H1 (cell line): ENCODE measurements around the gene SLC26A11. TPM values are rescaled to one million over a fixed set of nuclear protein-coding genes. Genes with fewer than 3 reads are reported as not detected.

Source experiments
- CTCF ChIA-PET: fragments of 300-600 bp; sonication (Branson Sonifier 250); formaldehyde crosslinking; loops from one replicate; lab custom pipeline; 2021; ENCODE audit not compliant: partially characterized antibody; lab: Charles Lee
- POLR2A ChIA-PET: fragments of 300-600 bp; sonication (Branson Sonifier 250); formaldehyde crosslinking; loops from one replicate; lab custom pipeline; 2021; ENCODE audit warnings: inconsistent platforms; ENCODE audit not compliant: partially characterized antibody; lab: Charles Lee
- DNase-seq, 2 experiments: peaks; one replicate each; pipeline versions ENCODE4 v3.0.0 to v3.0.0-alpha.2; 2010 to 2022; ENCODE audit warnings: low spot score in 2 of 2, low read depth in 1 of 2, mixed read lengths in 1 of 2
- FAIRE-seq: peaks from 2 replicates; lab custom pipeline; 2011; peaks lifted over from hg19 to GRCh38; lab: Jason Lieb, UNC
- H2AFZ ChIP-seq: 2 replicates; pipeline ENCODE4 v1.8.1; 2012; ENCODE audit warnings: low read length, inconsistent platforms
- H2AK5ac ChIP-seq: 2 replicates; pipeline ENCODE4 v1.6.1; 2013; ENCODE audit warnings: low read depth, low read length
- H2BK120ac ChIP-seq: replicated peaks from 2 replicates; pipeline ENCODE3; 2013; ENCODE audit warnings: low read depth, low read length, inconsistent platforms
- H2BK12ac ChIP-seq: 2 replicates; pipeline ENCODE4 v1.6.1; 2013; ENCODE audit warnings: low read depth, low read length
- H2BK15ac ChIP-seq: 2 replicates; pipeline ENCODE4 v1.6.1; 2013; ENCODE audit warnings: low read length
- H2BK20ac ChIP-seq: 2 replicates; pipeline ENCODE4 v1.6.1; 2013; ENCODE audit warnings: low read length
- H2BK5ac ChIP-seq: 2 replicates; pipeline ENCODE4 v1.6.1; 2013; ENCODE audit warnings: low read depth, low read length
- H3K14ac ChIP-seq: 2 replicates; pipeline ENCODE4 v1.6.1; 2013; ENCODE audit warnings: inconsistent platforms; ENCODE audit not compliant: insufficient read length
- H3K18ac ChIP-seq: 2 replicates; pipeline ENCODE4 v1.6.1; 2013; ENCODE audit warnings: low read length; ENCODE audit errors: extremely low read depth
- H3K23ac ChIP-seq: 2 replicates; pipeline ENCODE4 v1.6.1; 2013; ENCODE audit warnings: inconsistent platforms; ENCODE audit not compliant: insufficient read length
- H3K23me2 ChIP-seq: 2 replicates; pipeline ENCODE4 v1.6.1; 2013; ENCODE audit warnings: low read depth, low read length
- H3K27ac ChIP-seq: 2 replicates; pipeline ENCODE4 v1.6.1; 2011; ENCODE audit warnings: low read depth, low read length, inconsistent platforms
- H3K27me3 ChIP-seq, 4 experiments: replicated peaks in 1 of 4; 1 replicate in 1 of 4; 2 replicates in 3 of 4; pipeline versions ENCODE4 v1.6.1 to v1.8.1; 2011 to 2013; ENCODE audit warnings: low read length in 3 of 4, mild to moderate bottlenecking in 3 of 4, inconsistent platforms in 2 of 4, mixed read lengths in 2 of 4, moderate library complexity in 1 of 4; ENCODE audit not compliant: control insufficient read depth in 3 of 4, insufficient read depth in 3 of 4; ENCODE audit errors: extremely low read depth in 1 of 4
- H3K36me3 ChIP-seq, 4 experiments: 2 replicates each; pipeline versions ENCODE4 v1.6.1 to v1.8.1; 2011 to 2013; ENCODE audit warnings: mild to moderate bottlenecking in 4 of 4, low read length in 3 of 4, moderate library complexity in 2 of 4, control low read depth in 1 of 4, inconsistent platforms in 1 of 4; ENCODE audit not compliant: insufficient read depth in 4 of 4, control insufficient read depth in 2 of 4
- H3K4ac ChIP-seq: replicated peaks from 2 replicates; pipeline ENCODE3; 2013; ENCODE audit warnings: low read length, low read depth, mixed read lengths, inconsistent platforms; ENCODE audit not compliant: insufficient read length
- H3K4me1 ChIP-seq, 4 experiments: replicated peaks in 1 of 4; 1 replicate in 1 of 4; 2 replicates in 3 of 4; pipeline versions ENCODE4 v1.6.1 to v1.8.1; 2011 to 2013; ENCODE audit warnings: low read length in 3 of 4, inconsistent platforms in 2 of 4, mixed read lengths in 1 of 4; ENCODE audit not compliant: insufficient read depth in 4 of 4, control insufficient read depth in 3 of 4
- H3K4me2 ChIP-seq, 2 experiments: 2 replicates each; pipeline versions ENCODE4 v1.6.1 to v1.8.1; 2011 to 2013; ENCODE audit warnings: low read depth in 2 of 2, low read length in 2 of 2, control low read depth in 1 of 2, inconsistent platforms in 1 of 2, mild to moderate bottlenecking in 1 of 2; ENCODE audit not compliant: insufficient read depth in 1 of 2
- H3K4me3 ChIP-seq, 4 experiments: fragments of 200-600, 300-600 bp in 1 of 4; sonication (generic), shearing (Covaris generic), sonication (Bioruptor Twin) in 1 of 4; 2 replicates each; pipeline versions ENCODE4 v1.5.1 to v1.8.1; 2011 to 2016; ENCODE audit warnings: low read length in 4 of 4, low read depth in 3 of 4, control low read depth in 2 of 4, inconsistent platforms in 2 of 4, mild to moderate bottlenecking in 2 of 4, mixed read lengths in 1 of 4, moderate library complexity in 1 of 4; ENCODE audit not compliant: insufficient read depth in 2 of 4; ENCODE audit errors: extremely low read depth in 1 of 4
- H3K56ac ChIP-seq: replicated peaks from 2 replicates; pipeline ENCODE3; 2013; ENCODE audit warnings: low read depth, mild to moderate bottlenecking, mixed read lengths, low read length, inconsistent platforms; ENCODE audit not compliant: insufficient read length
- H3K79me1 ChIP-seq: 2 replicates; pipeline ENCODE4 v1.6.1; 2013; ENCODE audit warnings: low read depth, low read length, control low read depth
- H3K79me2 ChIP-seq, 2 experiments: 2 replicates each; pipeline versions ENCODE4 v1.6.1 to v1.8.1; 2012 to 2013; ENCODE audit warnings: low read length in 2 of 2, mild to moderate bottlenecking in 2 of 2, inconsistent platforms in 1 of 2; ENCODE audit not compliant: insufficient read depth in 2 of 2, control insufficient read depth in 1 of 2
- H3K9ac ChIP-seq, 4 experiments: replicated peaks in 1 of 4; 1 replicate in 1 of 4; 2 replicates in 3 of 4; pipeline versions ENCODE4 v1.6.1 to v1.8.1; 2011 to 2013; ENCODE audit warnings: low read depth in 3 of 4, low read length in 3 of 4, control low read depth in 2 of 4, mild to moderate bottlenecking in 2 of 4, moderate library complexity in 2 of 4, inconsistent platforms in 1 of 4; ENCODE audit errors: extremely low read depth in 1 of 4
- H3K9me3 ChIP-seq, 2 experiments: 2 replicates each; pipeline versions ENCODE4 v1.6.1 to v1.8.1; 2012 to 2013; ENCODE audit warnings: mild to moderate bottlenecking in 2 of 2, moderate library complexity in 2 of 2, control low read depth in 1 of 2, inconsistent platforms in 1 of 2, low read depth in 1 of 2, low read length in 1 of 2, mixed read lengths in 1 of 2; ENCODE audit not compliant: insufficient read depth in 2 of 2
- H4K20me1 ChIP-seq, 2 experiments: replicated peaks in 1 of 2; 2 replicates each; pipeline versions ENCODE3 to v1.8.1; 2011 to 2013; ENCODE audit warnings: inconsistent platforms in 2 of 2, low read length in 2 of 2, mild to moderate bottlenecking in 1 of 2; ENCODE audit not compliant: insufficient read depth in 2 of 2, control insufficient read depth in 1 of 2
- H4K5ac ChIP-seq: 2 replicates; pipeline ENCODE4 v1.6.1; 2013; ENCODE audit warnings: low read length, low read depth, mixed read lengths, inconsistent platforms; ENCODE audit not compliant: insufficient read length
- H4K8ac ChIP-seq: 2 replicates; pipeline ENCODE4 v1.8.0; 2013; ENCODE audit warnings: mild to moderate bottlenecking, moderate library complexity, low read length, inconsistent platforms; ENCODE audit not compliant: insufficient read depth; ENCODE audit errors: extremely low read depth
- H4K91ac ChIP-seq: replicated peaks from 2 replicates; pipeline ENCODE3; 2013; ENCODE audit warnings: low read length, mixed read lengths, inconsistent platforms; ENCODE audit not compliant: insufficient read length
- ASH2L ChIP-seq: fragments of 200-600, 300-600 bp; sonication (generic); IDR thresholded peaks from one replicate; pipeline ENCODE4 v1.7.1; 2017; ENCODE audit warnings: low read length
- EP300 ChIP-seq, 2 experiments: IDR thresholded peaks; 1 replicate in 1 of 2; 2 replicates in 1 of 2; pipeline ENCODE4 v1.6.1; 2011 to 2012; ENCODE audit warnings: low read depth in 2 of 2, low read length in 2 of 2, mild to moderate bottlenecking in 2 of 2, borderline replicate concordance in 1 of 2, inconsistent platforms in 1 of 2, moderate library complexity in 1 of 2
- PHF8 ChIP-seq: fragments of 200-600 bp; sonication (generic); conservative IDR thresholded peaks from 2 replicates; pipeline ENCODE4 v1.7.1; 2012; ENCODE audit warnings: low read depth, mild to moderate bottlenecking, inconsistent platforms, low read length, moderate library complexity
- SUZ12 ChIP-seq: fragments of 200-600 bp; sonication (generic); IDR thresholded peaks from 2 replicates; pipeline ENCODE4 v1.6.1; 2012; ENCODE audit warnings: mild to moderate bottlenecking, inconsistent platforms, low read length, moderate library complexity, mixed read lengths
- WGBS, 2 experiments: shearing (Covaris generic) in 1 of 2; methylation state at CpG; one replicate each; pipeline versions ENCODE4 v1.1.6 to v1.1.7; 2013 to 2015; ENCODE audit warnings: low lambda C conversion rate in 2 of 2, mixed read lengths in 2 of 2, inconsistent platforms in 1 of 2, low coverage in 1 of 2, missing lambda C conversion rate in 1 of 2; ENCODE audit not compliant: insufficient replicate concordance in 2 of 2, insufficient coverage in 1 of 2, insufficient read length in 1 of 2; ENCODE audit errors: extremely low coverage in 1 of 2, missing lambda C conversion rate in 1 of 2; 5-methylcytosine and 5-hydroxymethylcytosine counted together
- polyA plus RNA-seq, 7 experiments: library from polyadenylated mRNA; depleted of rRNA in 3 of 7; stranded (reverse) in 5 of 7; unstranded in 2 of 7; fragments of >200 nt in 5 of 7; fragments of 200-250 nt in 2 of 7; gene quantifications; 1 replicate in 5 of 7; 2 replicates in 1 of 7; 4 replicates in 1 of 7; pipeline versions ENCODE4 v1.2.1 to v1.2.3, GENCODE V29; 2011 to 2013; ENCODE audit warnings: missing spikeins in 2 of 7, mixed read lengths in 2 of 7
- total RNA-seq: library from RNA; stranded (reverse); fragmentation: NEBNext Ultra II Directional; extraction: Animal tissue kit (Norgen Biotek cat#: 25700); gene quantifications from 2 replicates; pipeline ENCODE4 v1.2.1, GENCODE V29; 2021

Gene SLC26A11
- total and polyA plus RNA-seq, 2 of the 8 experiments (the other 6 are each of a cell fraction or from before 2014, with no cell fraction given) = 15.5 to 25.9 TPM

DNA sequence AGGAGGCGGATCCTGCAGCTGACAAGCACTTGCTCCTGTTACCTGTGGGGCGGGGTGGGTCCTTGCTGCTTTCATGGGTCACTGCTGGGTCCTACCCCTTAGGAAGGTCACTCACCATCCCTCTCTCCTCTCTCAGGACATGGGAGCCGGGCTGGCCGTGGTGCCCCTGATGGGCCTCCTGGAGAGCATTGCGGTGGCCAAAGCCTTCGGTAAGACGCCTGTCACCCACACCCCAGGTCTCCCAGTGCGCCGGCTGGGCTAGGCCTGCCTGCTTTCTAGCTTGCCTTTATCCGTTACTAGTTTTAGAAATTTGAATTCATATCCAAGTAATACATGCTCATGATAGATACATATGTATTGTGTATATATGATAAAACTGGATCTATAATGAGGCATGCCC, 17.2 kb downstream of the SLC26A11 start:
- no peak overlapping the region for H4K5ac ChIP-seq
- H3K4ac ChIP-seq = no peak overlapping the region
- TF ChIP-seq SUZ12 = no peak
- no peak for TF ChIP-seq ASH2L
- TF ChIP-seq EP300 (IDR thresholded peaks at IDR 0.05; ENCODE audit: borderline replicate concordance in 1 of 2, low read depth in 2 of 2, low read length in 2 of 2) = no peak
- no peak for TF ChIP-seq PHF8
- no peak for DNase-seq
- no peak overlapping the region for H2AK5ac ChIP-seq
- H3K27ac ChIP-seq = no peak overlapping the region
- no peaks in the 10 kb centered on the region for H3K27me3 ChIP-seq
- H4K8ac ChIP-seq = no peak overlapping the region
- no peak overlapping the region for H3K9ac ChIP-seq
- H2BK15ac ChIP-seq = no peak overlapping the region
- no peak overlapping the region for H3K18ac ChIP-seq
- H3K23ac ChIP-seq = no peak overlapping the region
- 96% methylated on average over 10 of the region's 10 CpGs; no CpG with 5 or more reads in 1 of the 2 experiments for WGBS, 2 experiments
- peaks cover 0 to 3% of the 10 kb centered on the region in 2 experiments for H4K20me1 ChIP-seq
- no peak overlapping the region for H3K14ac ChIP-seq
- H3K56ac ChIP-seq = no peak overlapping the region
- no peak overlapping the region for H3K4me2 ChIP-seq
- no peaks in the 10 kb centered on the region for H3K79me2 ChIP-seq
- ChIA-PET POLR2A (interaction anchor here (2.0 kb wide), 2 partner anchors 12 to 33 kb away, joined by 4 to 7 read pairs; no protein-coding TSS in a partner anchor), CTCF (interaction anchor here (1.0 to 4.6 kb wide), 4 partner anchors 11 to 46 kb away, joined by 4 to 20 read pairs (median 10); no protein-coding TSS in a partner anchor)
- H2BK20ac ChIP-seq = no peak overlapping the region
- H3K36me3 ChIP-seq = peaks cover 0 to 6% (median 1%) of the 10 kb centered on the region in 4 experiments; a peak in 3 of 8 replicates
- H3K79me1 ChIP-seq = 0 out of 2 replicates have a peak, but pooled peaks cover 2% of the 10 kb centered on the region
- no peaks in the 10 kb centered on the region for H3K23me2 ChIP-seq
- H3K4me1 ChIP-seq = no peaks in the 10 kb centered on the region
- FAIRE-seq = no peak
- H2BK12ac ChIP-seq = no peak overlapping the region
- 0 out of 4 replicates have a peak, but pooled peaks cover 0 to under 1% of the 10 kb centered on the region in 2 experiments for H3K9me3 ChIP-seq
- no peak overlapping the region for H3K4me3 ChIP-seq
- H2BK120ac ChIP-seq = no peak overlapping the region
- no peak overlapping the region for H2AFZ ChIP-seq
- H4K91ac ChIP-seq = no peak overlapping the region
- no peak overlapping the region for H2BK5ac ChIP-seq
